ENCODE results near the gene NPIPB5.
"Not testable (repeated sequence)": the region's sequence is repeated elsewhere in the genome, so short reads cannot be mapped to it uniquely, and the experiment has no call there.

Gene NPIPB5

DNA sequence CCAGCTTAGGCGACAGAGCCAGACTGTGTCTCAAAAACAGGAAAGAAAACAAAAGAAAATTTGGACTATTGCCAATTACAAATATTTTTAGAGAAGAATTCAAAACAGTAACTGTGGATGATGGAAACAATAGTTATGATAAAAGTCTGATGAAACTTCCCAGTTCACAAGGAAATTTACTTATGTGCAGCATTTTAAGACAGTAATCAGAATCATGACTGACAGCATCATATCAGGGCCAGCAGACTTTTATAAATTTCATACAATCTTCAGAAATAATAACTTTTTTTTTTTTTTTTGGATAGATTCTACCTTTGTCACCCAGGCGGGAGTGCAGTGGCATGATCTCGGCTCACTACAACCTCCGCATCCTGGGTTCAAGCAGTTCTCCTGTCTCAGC lies at the start of gene NPIPB5:
TSS of gene NPIPB5 (plus strand) at position 301 of the 400 bp plus-strand sequence. CDS start 2,911 bp downstream, outside the sequence.
- not testable (repeated sequence) for FAIRE-seq

DNA sequence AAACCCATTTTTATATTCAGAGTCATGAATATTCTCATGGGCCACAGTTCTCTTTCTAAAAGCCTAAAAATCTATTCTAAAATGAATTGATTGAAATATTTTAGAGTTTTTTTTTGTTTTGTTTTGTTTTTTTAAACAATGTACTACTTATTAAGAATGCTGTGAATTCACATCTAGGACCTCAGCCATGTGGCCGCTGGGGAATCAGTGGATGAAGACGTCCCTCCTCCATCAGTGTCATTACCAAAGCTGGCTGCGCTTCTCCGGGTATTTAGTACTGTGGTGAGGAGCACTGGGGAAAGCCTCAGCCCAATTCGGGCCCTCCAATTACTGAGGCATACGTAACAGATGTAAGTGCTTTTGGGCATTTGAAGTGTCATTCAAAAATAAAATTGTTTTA lies 41.8 kb upstream of the NPIPB5 start:
- not testable (repeated sequence) for FAIRE-seq

DNA sequence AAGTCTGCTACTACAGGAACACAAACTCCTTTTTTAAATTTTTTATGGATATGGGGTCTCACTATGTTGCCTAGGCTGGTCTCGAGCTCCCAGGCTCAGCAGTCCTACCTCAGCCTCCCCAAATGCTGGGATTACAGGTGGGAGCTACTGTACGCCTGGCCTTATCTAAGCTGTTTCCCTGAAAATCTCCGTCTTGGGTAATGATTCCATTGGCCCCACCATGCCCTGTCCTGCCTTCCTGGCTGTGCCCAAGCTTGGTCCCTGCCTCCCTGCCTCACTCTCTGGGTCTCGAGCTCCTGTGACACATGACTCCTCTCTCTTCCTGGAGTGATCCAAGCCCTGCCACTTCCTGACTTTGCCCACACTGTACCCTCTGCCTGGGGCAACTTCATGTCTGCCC lies 27.3 kb downstream of the NPIPB5 start:
- FAIRE-seq = not testable (repeated sequence)

GRCh38 chr16:22544809-22545208 lies 34.1 kb downstream of the NPIPB5 start:
- FAIRE-seq = not testable (repeated sequence)

- FAIRE-seq = not testable (repeated sequence)
These were observed 35.9 kb downstream of the NPIPB5 start for GRCh38 chr16:22546630-22547029.

DNA sequence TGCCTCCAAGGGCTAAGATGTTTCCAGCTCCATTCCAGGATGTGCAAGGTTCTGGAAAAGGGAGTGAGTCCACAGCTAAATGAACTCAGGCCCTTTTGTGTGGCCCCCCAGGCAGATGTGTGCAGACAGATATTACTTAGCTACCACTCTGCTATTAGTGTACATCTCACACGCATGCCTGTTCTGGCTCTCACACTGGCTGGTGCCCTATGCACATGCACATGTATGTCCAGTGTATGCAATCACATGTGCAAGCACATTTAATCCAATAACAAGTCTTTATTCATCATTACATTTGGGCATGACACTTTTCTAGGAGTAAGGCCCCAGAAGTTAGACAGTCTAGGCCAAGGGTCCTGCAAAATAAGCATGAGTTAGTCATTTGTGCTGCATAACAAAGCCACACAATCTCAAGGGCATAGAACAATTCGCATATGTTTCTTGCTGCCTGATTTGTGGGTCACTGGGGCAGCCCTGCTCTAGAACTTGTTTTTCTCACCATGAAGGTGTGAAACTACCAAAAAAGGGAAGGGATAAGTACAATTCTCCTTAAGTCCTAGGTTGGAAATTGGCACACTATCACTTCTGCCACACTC lies 36.6 kb downstream of the NPIPB5 start:
- not testable (repeated sequence) for FAIRE-seq

- FAIRE-seq = not testable (repeated sequence)
These were observed 39.2 kb downstream of the NPIPB5 start for GRCh38 chr16:22549853-22550252.

DNA sequence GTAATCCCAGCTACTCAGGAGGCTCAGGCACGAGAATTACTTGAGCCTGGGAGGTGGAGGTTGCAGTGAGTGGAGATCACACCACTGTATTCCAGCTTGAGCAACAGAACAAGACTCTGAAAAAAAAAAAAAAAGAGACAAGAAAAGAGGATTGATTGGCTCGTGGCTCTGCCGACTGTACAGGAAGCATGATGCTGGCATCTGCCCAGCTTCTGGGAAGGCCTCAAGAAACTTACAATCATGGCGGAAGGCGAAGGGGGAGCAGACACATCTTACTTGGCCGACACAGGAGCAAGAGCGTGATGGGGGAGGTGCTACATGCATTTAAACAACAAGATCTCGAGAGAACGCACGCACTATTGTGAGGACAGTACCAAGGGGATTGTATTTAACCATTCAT lies 40.5 kb downstream of the NPIPB5 start:
- FAIRE-seq = not testable (repeated sequence)

GRCh38 chr16:22551651-22552050 lies 41.0 kb downstream of the NPIPB5 start:
- not testable (repeated sequence) for FAIRE-seq

DNA sequence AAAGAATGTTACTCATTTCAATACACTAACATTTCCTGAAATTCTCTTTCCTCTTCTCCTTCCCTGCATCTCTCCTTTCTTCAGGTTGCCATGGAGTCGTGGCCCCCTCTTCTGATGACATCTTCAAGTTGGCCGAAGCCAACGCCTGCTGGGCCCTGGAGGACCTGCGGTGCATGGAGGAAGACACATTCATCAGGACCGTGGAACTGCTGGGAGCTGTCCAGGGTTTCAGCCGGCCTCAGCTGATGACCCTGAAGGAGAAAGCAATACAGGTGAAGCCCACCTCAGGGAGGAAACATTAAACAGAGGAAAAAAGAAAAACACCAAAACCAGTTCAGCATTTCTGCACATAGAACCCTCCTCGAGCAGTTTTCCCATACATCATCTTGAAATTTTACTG lies 46.1 kb downstream of the NPIPB5 start:
- not testable (repeated sequence) for FAIRE-seq
